CD4-positive, alpha-beta T cell (primary cell): ENCODE measurements around the gene HAPLN1. TPM values are rescaled to one million over a fixed set of nuclear protein-coding genes. Genes with fewer than 3 reads are reported as not detected.

Experiments used
- ATAC-seq: fragments of 200-7000 bp; cut with Tn5 transposase; one replicate; pipeline ENCODE4 v1.10.0; 2022; ENCODE audit warnings: mild to moderate bottlenecking; ENCODE audit not compliant: poor library complexity
- CTCF ChIA-PET: fragments of 350-600 bp; sonication (Branson Sonifier 250); formaldehyde crosslinking; loops from one replicate; lab custom pipeline; 2021; ENCODE audit warnings: antibody characterized with exemption, inconsistent platforms; lab: Charles Lee
- POLR2A ChIA-PET: fragments of 350-600 bp; sonication (Branson Sonifier 250); formaldehyde crosslinking; loops from one replicate; lab custom pipeline; 2021; ENCODE audit warnings: antibody characterized with exemption, inconsistent platforms; lab: Charles Lee
- DNase-seq, 14 experiments: peaks; one replicate each; pipeline ENCODE4 v3.0.0-alpha.2; 2013 to 2020; ENCODE audit warnings: mixed read lengths in 2 of 14
- H3K27ac ChIP-seq, 2 donors: one replicate each; pipeline versions ENCODE4 v1.5.1 to v1.7.0; 2013; ENCODE audit warnings: low read length in 2 of 2, low read depth in 1 of 2, mild to moderate bottlenecking in 1 of 2
- H3K27me3 ChIP-seq, 2 experiments: 1 replicate in 1 of 2; 2 replicates in 1 of 2; pipeline versions ENCODE4 v1.6.1 to v1.7.0; 2013; ENCODE audit warnings: low read length in 2 of 2, control low read depth in 1 of 2, mild to moderate bottlenecking in 1 of 2, moderate library complexity in 1 of 2; ENCODE audit not compliant: insufficient read depth in 2 of 2, control insufficient read depth in 1 of 2
- H3K36me3 ChIP-seq: one replicate; pipeline ENCODE4 v1.6.1; 2013; ENCODE audit warnings: low read length, control low read depth; ENCODE audit not compliant: insufficient read depth
- H3K4me1 ChIP-seq: one replicate; pipeline ENCODE4 v1.6.1; 2013; ENCODE audit warnings: low read length, control low read depth; ENCODE audit not compliant: insufficient read depth
- H3K4me3 ChIP-seq: one replicate; pipeline ENCODE4 v1.5.1; 2013; ENCODE audit warnings: mild to moderate bottlenecking, low read length, moderate library complexity
- H3K9me3 ChIP-seq, 2 experiments: 1 replicate in 1 of 2; 2 replicates in 1 of 2; pipeline versions ENCODE4 v1.6.1 to v1.7.0; 2013; ENCODE audit warnings: low read length in 2 of 2, mild to moderate bottlenecking in 2 of 2, control low read depth in 1 of 2, moderate library complexity in 1 of 2; ENCODE audit not compliant: control insufficient read depth in 1 of 2, insufficient read depth in 1 of 2
- H3K27ac Mint-ChIP-seq: one replicate; pipeline ENCODE4 v1.8.0; 2020; ENCODE audit warnings: mixed read lengths
- H3K27me3 Mint-ChIP-seq: one replicate; pipeline ENCODE4 v1.8.0; 2021; ENCODE audit warnings: mixed read lengths
- H3K36me3 Mint-ChIP-seq: one replicate; pipeline ENCODE4 v1.8.0; 2021; ENCODE audit warnings: low read depth, mixed read lengths
- H3K4me1 Mint-ChIP-seq: one replicate; pipeline ENCODE4 v1.8.0; 2021; ENCODE audit warnings: low read depth, mixed read lengths
- H3K4me3 Mint-ChIP-seq: one replicate; pipeline ENCODE4 v1.8.0; 2020; ENCODE audit warnings: mild to moderate bottlenecking, mixed read lengths
- H3K9me3 Mint-ChIP-seq: one replicate; pipeline ENCODE4 v1.8.0; 2020; ENCODE audit warnings: mixed read lengths
- CTCF ChIP-seq: fragments of 200-600 bp; IDR thresholded peaks from one replicate; pipeline ENCODE4 v1.8.0; 2022; ENCODE audit warnings: antibody characterized with exemption, mild to moderate bottlenecking
- intact Hi-C, 2 experiments: fragments of 100-400 bp; cut with DNase I in 1 of 2; cut with micrococcal nuclease in 1 of 2; formaldehyde crosslinking; loops; one replicate each; pipeline versions ENCODE4 v1.15.1 to v1.9.0; 2023 to 2025; cut with DNase I, micrococcal nuclease
- total RNA-seq, 174 experiments: library from RNA in 2 of 174; stranded (reverse) in 2 of 174; gene quantifications; one replicate each; pipeline ENCODE4 v1.2.3 and lab custom pipeline; 2021 to 2026

Gene HAPLN1
- total RNA-seq, 2 experiments from 2014 or later, result not detected

DNA sequence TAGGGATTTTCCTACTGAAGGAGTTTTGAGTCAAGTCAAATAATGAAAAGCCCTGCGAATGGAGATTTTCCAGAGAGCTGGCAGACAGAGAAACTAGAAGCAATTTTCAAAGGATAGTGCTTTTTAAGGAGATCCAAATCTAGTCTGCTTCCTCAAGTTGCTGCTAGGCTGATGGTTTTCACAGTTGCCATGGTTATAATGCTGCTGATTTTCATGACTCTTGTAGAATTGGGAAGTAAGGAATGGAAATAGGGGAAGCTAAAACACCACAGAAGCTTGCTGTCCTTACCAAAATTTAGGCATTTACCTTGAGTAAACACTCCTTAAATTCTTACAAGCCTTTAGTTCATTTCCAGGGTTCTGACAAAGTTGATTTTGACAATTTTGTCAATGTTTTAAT lies 30.1 kb upstream of the HAPLN1 start:
- POLR2A ChIA-PET, result no interaction called here
- no peak for TF ChIP-seq CTCF
- DNase-seq (peak in 3 of 14 experiments; percentile 6 to 15 (median 14)), ATAC-seq (no peak)
- Histone ChIP-seq H3K36me3 (no peaks in the 10 kb centered on the region), H3K4me1 (no peaks in the 10 kb centered on the region), H3K27me3 (no peaks in the 10 kb centered on the region), H3K27ac (no peak overlapping the region), H3K4me3 (no peak overlapping the region), H3K9me3 (peaks cover 6 to 12% of the 10 kb centered on the region in 2 experiments)
- Mint-ChIP-seq H3K27me3 (peaks cover 4% of the 10 kb centered on the region), H3K9me3 (peaks cover 10% of the 10 kb centered on the region), H3K27ac (no peak overlapping the region), H3K36me3 (no peaks in the 10 kb centered on the region), H3K4me3 (no peak overlapping the region), H3K4me1 (no peaks in the 10 kb centered on the region)
- CTCF ChIA-PET, result no interaction called here
- intact Hi-C loops, result no loop called here

DNA sequence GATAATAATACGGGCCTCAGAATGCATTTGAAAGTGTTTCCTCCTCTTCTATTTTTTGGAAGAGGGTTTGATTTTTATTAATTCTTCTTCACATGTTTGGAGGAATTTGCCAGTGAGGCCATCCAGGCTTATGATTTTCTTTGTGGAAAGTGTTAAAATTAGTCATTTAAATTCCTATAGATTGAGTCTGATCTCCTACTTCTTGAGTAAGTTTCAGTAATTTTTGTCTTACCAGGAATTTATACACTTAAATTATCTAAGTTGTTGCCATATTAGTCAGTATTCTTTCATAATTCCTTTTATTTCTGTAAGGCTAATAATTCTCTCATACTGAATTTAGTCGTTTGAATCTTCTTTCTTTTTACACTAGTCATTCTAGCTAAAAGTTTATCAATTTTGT lies 25.2 kb upstream of the HAPLN1 start:
- no peak overlapping the region for H3K27ac Mint-ChIP-seq
- no peak overlapping the region for H3K27ac ChIP-seq
- peaks cover 10% of the 10 kb centered on the region for H3K9me3 Mint-ChIP-seq
- TF ChIP-seq CTCF, result no peak
- ChIA-PET CTCF (no interaction called here), POLR2A (no interaction called here)
- DNase-seq, result no peak
- ATAC-seq, result no peak
- peaks cover 6 to 7% of the 10 kb centered on the region in 2 experiments for H3K9me3 ChIP-seq
- H3K27me3 Mint-ChIP-seq, result peaks cover 17% of the 10 kb centered on the region
- no peaks in the 10 kb centered on the region for H3K36me3 Mint-ChIP-seq
- H3K4me3 Mint-ChIP-seq, result no peak overlapping the region
- H3K27me3 ChIP-seq, result no peaks in the 10 kb centered on the region
- no peaks in the 10 kb centered on the region for H3K4me1 Mint-ChIP-seq
- no peak overlapping the region for H3K4me3 ChIP-seq
- no peaks in the 10 kb centered on the region for H3K36me3 ChIP-seq
- intact Hi-C loops, result no loop called here
- H3K4me1 ChIP-seq, result no peaks in the 10 kb centered on the region

DNA sequence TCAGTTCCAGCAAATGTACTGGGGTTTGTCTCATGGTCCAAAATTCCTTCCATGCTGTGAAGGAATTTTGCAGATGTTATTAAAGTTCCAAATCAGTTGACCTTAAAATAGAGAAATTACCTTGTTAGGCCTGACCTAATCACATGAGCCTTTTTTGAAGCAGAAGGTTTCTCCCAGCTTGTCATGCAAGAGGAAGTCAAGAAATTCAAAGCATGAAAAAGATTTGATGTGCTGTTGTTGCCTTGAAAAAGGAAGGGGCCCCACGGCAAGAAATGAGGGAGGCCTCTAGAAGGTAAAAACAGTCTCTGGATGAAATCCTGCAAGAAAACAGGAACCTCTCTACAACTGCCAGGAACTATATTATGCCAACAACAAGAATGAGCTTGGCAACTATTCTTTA lies 24.2 kb upstream of the HAPLN1 start:
- H3K9me3 Mint-ChIP-seq, result peaks cover 6% of the 10 kb centered on the region
- Histone ChIP-seq H3K36me3 (no peaks in the 10 kb centered on the region), H3K27me3 (no peaks in the 10 kb centered on the region), H3K4me3 (no peak overlapping the region), H3K27ac (no peak overlapping the region), H3K4me1 (no peaks in the 10 kb centered on the region), H3K9me3 (peaks cover 0 to 7% of the 10 kb centered on the region in 2 experiments)
- TF ChIP-seq CTCF, result no peak
- H3K27ac Mint-ChIP-seq, result no peak overlapping the region
- CTCF ChIA-PET, result no interaction called here
- ATAC-seq (no peak), DNase-seq (no peak)
- H3K4me3 Mint-ChIP-seq, result no peak overlapping the region
- no peaks in the 10 kb centered on the region for H3K4me1 Mint-ChIP-seq
- no peaks in the 10 kb centered on the region for H3K36me3 Mint-ChIP-seq
- peaks cover 13% of the 10 kb centered on the region for H3K27me3 Mint-ChIP-seq
- intact Hi-C loops, result no loop called here
- POLR2A ChIA-PET, result interaction anchor here (0.6 kb wide), 1 partner anchor 98 kb away, joined by 3 read pairs; no protein-coding TSS in a partner anchor
